Measurements from ENCODE around the gene CDA. TPM values are rescaled to one million over a fixed set of nuclear protein-coding genes. Genes with fewer than 3 reads are reported as not detected.
"Not testable (repeated sequence)": the region's sequence is repeated elsewhere in the genome, so short reads cannot be mapped to it uniquely, and the experiment has no call there.

The CDA gene
- total RNA-seq, 4 donors from 2014 or later: 2.3 to 12.2 (median 5.0) TPM

DNA sequence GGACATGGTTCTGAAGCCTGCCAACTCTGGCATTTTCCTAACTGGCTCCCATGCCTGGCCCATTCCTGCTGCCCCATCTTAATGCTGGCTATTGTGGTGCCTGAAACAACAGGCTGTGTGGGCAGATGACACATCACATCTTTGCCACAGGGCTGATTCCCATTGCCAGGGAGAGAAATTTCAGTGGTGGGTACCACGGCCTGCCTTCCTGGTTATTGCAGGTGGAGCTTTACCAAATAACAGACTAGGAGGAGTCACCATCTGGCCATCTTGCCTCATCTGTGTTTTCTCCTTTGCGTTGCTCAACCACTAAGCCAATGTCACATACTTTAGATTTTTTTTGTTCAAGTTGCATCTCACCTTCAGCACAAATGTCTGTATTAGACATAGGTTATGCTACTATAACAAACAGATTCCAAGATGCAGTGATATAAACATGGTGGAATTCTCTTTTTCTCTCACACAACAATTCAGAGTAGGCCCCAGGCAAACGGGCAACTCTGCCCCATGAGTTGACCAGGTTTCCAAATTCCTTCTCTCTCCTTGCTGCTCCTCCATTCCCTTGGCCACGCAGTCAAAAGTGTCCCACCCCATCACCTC is 14.1 kb downstream of the CDA start:
- intact Hi-C loops (cut with DNase I; ENCODE audit: low total_unique reads): no loop called here
- H3K27me3 ChIP-seq: no peaks in the 10 kb centered on the region
- H3K9me3 ChIP-seq: no peaks in the 10 kb centered on the region
- no peaks in the 10 kb centered on the region for H3K4me1 ChIP-seq
- DNase-seq: no peak
- no peak overlapping the region for H3K27ac ChIP-seq
- no peak for TF ChIP-seq POLR2A (IDR thresholded peaks at IDR 0.05)
- H3K4me3 ChIP-seq: no peak overlapping the region
- no peaks in the 10 kb centered on the region for H3K36me3 ChIP-seq

DNA sequence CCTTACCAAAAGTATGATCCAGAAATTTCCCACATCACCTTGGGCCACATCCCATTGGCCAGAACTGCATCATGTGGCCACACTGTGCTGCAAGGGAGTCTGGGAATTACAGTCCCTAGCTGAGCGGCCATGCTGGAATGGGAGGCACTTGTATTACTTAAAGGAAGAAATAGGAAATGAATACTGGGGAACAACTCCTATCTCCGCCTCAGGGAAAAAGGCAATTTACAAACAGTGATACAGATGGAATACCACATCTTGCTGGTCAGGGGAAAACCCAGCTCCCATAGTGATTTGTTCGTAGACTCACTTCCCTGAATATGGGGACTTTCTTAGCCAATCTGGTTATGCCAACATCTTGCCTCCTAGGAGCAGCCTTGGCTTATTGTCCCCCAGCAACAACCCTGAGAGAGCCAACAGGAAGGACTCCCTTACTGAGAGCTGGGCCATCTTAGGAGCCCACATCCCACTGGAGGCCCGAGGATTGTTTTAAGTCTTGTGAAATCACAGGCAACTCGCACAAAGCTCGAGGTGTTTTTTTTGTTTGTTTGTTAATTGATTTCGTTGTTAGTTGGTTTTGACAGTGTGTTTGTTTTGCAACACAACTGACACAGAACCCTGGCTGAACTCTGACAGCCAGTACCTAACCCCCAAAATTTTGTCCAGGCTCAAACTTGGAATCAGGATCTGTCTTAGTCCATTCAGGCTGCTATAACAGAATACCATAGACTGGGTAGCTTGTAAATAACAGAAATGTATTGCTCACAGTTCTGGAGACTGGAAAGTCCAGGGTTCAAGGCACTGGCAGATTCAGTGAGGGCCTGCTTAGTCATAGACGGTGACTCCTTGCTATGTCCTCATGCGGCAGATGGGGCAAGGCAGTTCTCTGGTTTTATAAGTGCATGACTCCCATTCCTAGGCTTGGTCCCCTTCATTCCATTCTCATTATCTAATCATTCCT is 14.9 kb downstream of the CDA start:
- TF ChIP-seq CTCF (IDR thresholded peaks at IDR 0.05) (no peak), POLR2A (IDR thresholded peaks at IDR 0.05) (no peak)

GRCh38 chr1:20604678-20605077 is 15.8 kb downstream of the CDA start:
- H3K4me3 ChIP-seq: no peak overlapping the region
- H3K9me3 ChIP-seq: no peaks in the 10 kb centered on the region
- DNase-seq: no peak
- no peaks in the 10 kb centered on the region for H3K27me3 ChIP-seq
- no peak overlapping the region for H3K27ac ChIP-seq
- intact Hi-C loops (cut with DNase I; ENCODE audit: low total_unique reads): no loop called here
- TF ChIP-seq CTCF (IDR thresholded peaks at IDR 0.05): no peak
- no peak for TF ChIP-seq POLR2A (IDR thresholded peaks at IDR 0.05)
- no peaks in the 10 kb centered on the region for H3K4me1 ChIP-seq
- H3K36me3 ChIP-seq: no peaks in the 10 kb centered on the region

More for the DNA sequence above, 14.9 kb downstream of the CDA start:
- intact Hi-C loops (cut with DNase I; ENCODE audit: low total_unique reads): no loop called here
- DNase-seq: no peak
- Histone ChIP-seq H3K4me3 (no peak overlapping the region), H3K27me3 (no peaks in the 10 kb centered on the region), H3K27ac (no peak overlapping the region), H3K4me1 (no peaks in the 10 kb centered on the region), H3K36me3 (no peaks in the 10 kb centered on the region), H3K9me3 (no peaks in the 10 kb centered on the region)

DNA sequence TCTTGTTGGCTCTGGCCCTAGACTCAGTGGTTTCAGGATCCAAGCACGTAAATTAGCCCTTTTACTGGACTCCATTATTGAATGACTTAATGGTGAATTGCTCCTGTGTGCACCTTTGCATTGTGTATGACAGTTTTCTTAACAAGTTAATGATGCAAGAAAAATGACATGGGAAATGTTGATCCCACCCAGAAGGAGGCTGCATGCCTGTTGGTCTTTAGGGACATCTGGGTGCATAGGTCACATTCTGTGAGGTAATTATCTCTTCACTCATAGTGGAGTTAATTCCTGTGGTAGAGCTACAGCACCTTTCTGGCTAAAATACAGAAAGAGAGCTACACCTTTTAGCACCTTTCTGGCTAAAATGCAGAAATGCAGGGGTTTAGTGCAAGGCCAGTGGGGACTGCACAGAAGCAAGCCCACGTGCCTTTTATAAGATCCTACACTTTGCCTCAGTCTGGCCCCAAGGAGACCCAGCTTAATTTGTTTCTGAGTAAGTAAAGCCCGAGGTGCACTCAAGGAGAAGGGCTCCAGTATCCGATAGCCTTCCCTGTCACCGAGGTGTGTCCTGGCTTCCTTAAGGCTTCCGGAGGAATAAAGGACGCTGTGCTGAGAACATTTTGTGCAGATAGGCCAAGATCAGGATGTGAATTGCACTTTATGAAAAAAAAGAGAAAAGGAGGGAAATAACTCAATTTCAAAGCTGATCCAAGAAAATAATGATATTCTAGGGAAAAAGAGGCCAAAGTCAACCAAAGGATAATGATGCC is 18.1 kb downstream of the CDA start:
- H3K9me3 ChIP-seq; intact Hi-C loops (cut with DNase I; ENCODE audit: low total_unique reads); H3K4me3 ChIP-seq; H3K4me1 ChIP-seq; H3K27me3 ChIP-seq; DNase-seq; H3K36me3 ChIP-seq: not testable (repeated sequence)
- H3K27ac ChIP-seq: peak overlapping the region; percentile 34 to 39

DNA sequence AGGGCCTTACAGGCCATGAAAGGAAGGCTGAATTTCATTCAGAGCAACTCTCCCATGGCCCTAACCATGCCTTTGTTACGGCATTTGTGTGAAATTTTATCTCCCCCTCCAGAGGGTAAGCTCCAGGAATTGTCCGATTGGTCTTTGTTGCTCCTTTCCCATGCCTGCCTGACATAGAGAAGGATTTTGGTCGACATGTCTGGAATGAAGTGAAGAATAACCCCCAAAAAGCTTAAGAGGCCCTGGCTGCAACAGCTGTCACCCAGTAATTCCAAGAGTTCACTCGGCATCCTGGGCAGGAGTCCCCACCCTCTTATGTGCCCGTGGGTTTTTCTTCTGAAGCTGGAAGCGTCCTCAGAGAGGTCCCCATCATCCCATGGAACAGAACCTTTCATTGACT is 20.6 kb downstream of the CDA start:
- Histone ChIP-seq H3K27me3 (no peaks in the 10 kb centered on the region), H3K9me3 (no peaks in the 10 kb centered on the region), H3K27ac (no peak overlapping the region), H3K4me3 (no peak overlapping the region), H3K4me1 (no peaks in the 10 kb centered on the region), H3K36me3 (no peaks in the 10 kb centered on the region)
- intact Hi-C loops (cut with DNase I; ENCODE audit: low total_unique reads): no loop called here
- TF ChIP-seq POLR2A (IDR thresholded peaks at IDR 0.05) (no peak), CTCF (IDR thresholded peaks at IDR 0.05) (no peak)
- no peak for DNase-seq
